ENCODE measurements around the gene COQ6.
"Not testable (repeated sequence)": the region's sequence is repeated elsewhere in the genome, so short reads cannot be mapped to it uniquely, and the experiment has no call there.

Gene COQ6

GRCh38 chr14:73976125-73976524, 26.0 kb downstream of the COQ6 start:
- no peak for TF ChIP-seq CTCF (IDR thresholded peaks at IDR 0.05; ENCODE audit: insufficient read depth, missing control alignments)
- FAIRE-seq (no peak), DNase-seq (ENCODE audit: insufficient read length, low spot score) (no peak)

DNA sequence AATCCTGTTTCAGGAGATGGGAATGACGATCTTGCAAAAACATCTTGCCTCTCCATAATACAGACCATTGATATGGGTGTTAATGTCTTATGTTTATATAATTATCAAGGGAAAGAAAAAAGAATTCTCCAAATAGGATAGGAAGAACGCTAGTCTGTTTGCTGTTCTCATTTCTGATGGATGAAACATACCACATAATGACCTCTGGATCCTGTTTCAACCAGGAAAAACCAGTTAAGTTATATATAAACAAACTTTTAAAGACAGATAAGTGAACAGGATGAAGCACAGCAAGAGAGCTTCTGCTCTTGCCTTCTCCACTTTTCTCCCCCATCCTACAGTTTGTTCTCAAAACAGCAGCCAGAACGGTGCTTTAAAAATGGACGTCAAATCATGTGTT, 27.8 kb downstream of the COQ6 start:
- no peak for FAIRE-seq

DNA sequence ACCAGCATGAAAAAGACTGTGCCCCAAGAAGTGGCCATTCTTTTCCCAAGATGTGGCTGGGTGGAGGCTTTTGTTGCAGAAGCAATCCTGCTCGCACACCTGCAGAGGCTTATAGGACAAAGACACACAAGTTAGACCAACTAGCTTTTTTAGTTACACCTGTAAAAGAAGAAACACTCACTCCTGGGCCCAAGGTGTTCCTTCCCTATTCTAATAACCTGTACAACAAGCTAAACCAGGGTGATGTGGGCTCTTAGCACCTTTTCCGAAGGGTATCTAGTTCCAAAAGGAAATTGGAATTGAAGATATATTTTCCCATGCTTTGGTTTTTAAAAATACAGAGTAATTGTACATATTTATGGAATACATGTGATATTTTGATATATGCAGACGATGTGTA, 38.0 kb downstream of the COQ6 start:
- TF ChIP-seq CTCF (IDR thresholded peaks at IDR 0.05; ENCODE audit: insufficient read depth, missing control alignments): no peak
- DNase-seq (ENCODE audit: insufficient read length, low spot score) (no peak), FAIRE-seq (no peak)

More for the DNA sequence above, 27.8 kb downstream of the COQ6 start:
- TF ChIP-seq CTCF (IDR thresholded peaks at IDR 0.05; ENCODE audit: insufficient read depth, missing control alignments): no peak
- no peak for DNase-seq (ENCODE audit: insufficient read length, low spot score)

DNA sequence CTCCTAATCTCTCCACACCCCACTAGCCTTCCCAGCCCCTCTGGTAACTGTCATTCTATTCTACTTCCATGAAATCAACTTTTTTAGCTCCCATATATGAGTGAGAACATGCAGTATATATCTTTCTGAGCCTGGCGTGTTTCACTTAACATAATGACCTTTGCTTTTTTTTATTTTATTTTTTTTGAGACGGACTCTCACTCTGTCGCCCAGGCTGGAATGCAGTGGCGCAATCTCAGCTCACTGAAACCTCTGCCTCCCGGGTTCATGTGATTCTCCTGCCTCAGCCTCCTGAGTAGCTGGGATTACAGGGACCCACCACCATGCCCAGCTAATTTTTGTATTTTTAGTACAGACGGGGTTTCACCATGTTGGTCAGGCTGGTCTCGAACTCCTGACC, 38.6 kb downstream of the COQ6 start:
- DNase-seq (ENCODE audit: insufficient read length, low spot score); FAIRE-seq: not testable (repeated sequence)

DNA sequence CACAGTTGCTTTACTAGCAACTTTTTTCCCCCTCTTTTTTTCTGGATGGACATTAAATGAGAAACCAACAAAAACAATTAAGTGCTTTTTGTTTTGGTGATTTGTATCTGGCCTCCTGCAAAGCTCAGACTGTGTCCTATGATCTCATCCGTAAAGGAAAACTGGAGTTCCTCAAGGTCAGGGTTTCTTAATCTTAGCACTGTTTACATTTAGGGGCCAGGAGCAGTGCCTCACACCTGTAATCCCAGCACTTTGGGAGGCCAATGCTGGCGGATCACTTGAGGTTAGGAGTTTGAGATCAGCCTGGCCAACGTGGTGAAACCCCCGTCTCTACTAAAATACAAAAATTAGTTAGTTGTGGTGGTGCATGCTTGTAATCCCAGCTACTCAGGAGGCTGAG, 41.0 kb downstream of the COQ6 start:
- FAIRE-seq (no peak), DNase-seq (ENCODE audit: insufficient read length, low spot score) (no peak)
- no peak for TF ChIP-seq CTCF (IDR thresholded peaks at IDR 0.05; ENCODE audit: insufficient read depth, missing control alignments)

DNA sequence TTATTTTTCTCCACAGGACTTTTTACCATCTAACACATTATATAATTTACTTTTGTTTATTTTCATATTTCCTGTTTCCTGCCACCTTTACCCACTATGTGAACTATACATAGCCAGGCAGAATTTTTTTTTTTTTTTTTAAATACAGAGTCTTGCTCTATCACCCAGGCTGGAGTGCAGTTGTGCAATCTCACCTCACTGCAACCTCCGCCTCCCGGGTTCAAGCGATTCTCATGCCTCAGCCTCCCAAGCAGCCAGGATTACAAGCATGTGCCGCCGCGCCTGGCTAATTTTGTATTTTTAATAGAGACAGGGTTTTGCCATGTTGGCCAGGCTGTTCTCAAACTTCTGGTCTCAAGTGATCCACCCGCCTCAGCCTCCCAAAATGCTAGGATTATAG, 44.8 kb downstream of the COQ6 start:
- not testable (repeated sequence) for DNase-seq (ENCODE audit: insufficient read length, low spot score); FAIRE-seq

DNA sequence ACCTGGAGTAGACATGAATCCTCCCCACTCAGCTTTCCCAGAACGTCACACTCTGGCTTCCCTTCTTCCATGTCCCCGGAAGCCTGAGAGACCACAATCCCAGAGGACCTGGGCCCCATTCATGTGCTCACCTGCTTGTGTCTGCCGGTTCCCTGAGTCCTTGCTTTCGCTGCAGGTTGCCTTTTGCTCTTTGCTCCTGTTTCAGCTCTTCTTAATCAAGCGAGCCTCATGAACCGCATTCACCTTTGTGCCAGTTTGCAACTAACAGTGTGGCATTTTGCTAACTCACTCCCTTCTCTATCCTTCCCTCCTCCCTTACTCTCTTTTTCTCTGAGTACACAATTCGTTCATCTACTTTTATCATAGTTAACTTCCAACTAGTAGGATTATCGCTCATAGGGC, 45.9 kb downstream of the COQ6 start:
- TF ChIP-seq CTCF (IDR thresholded peaks at IDR 0.05; ENCODE audit: insufficient read depth, missing control alignments): no peak
- no peak for DNase-seq (ENCODE audit: insufficient read length, low spot score)
- no peak for FAIRE-seq

- no peak for TF ChIP-seq CTCF (IDR thresholded peaks at IDR 0.05; ENCODE audit: insufficient read depth, missing control alignments)
- FAIRE-seq: no peak
- no peak for DNase-seq (ENCODE audit: insufficient read length, low spot score)
Measured at GRCh38 chr14:73996731-73997107, 46.6 kb downstream of the COQ6 start.
